Activated CD4-positive, alpha-beta T cell treated with anti-CD3 and anti-CD28 coated beads, Interleukin-2, amount 50 U/mL, for 4 hours (primary cell): ENCODE data around the gene PDIA5.
"Not testable (repeated sequence)": the region's sequence is repeated elsewhere in the genome, so short reads cannot be mapped to it uniquely, and the experiment has no call there.

Experiments
- DNase-seq, 2 experiments: peaks; one replicate each; pipeline ENCODE4 v3.0.0-alpha.2; 2020

The PDIA5 gene

DNA sequence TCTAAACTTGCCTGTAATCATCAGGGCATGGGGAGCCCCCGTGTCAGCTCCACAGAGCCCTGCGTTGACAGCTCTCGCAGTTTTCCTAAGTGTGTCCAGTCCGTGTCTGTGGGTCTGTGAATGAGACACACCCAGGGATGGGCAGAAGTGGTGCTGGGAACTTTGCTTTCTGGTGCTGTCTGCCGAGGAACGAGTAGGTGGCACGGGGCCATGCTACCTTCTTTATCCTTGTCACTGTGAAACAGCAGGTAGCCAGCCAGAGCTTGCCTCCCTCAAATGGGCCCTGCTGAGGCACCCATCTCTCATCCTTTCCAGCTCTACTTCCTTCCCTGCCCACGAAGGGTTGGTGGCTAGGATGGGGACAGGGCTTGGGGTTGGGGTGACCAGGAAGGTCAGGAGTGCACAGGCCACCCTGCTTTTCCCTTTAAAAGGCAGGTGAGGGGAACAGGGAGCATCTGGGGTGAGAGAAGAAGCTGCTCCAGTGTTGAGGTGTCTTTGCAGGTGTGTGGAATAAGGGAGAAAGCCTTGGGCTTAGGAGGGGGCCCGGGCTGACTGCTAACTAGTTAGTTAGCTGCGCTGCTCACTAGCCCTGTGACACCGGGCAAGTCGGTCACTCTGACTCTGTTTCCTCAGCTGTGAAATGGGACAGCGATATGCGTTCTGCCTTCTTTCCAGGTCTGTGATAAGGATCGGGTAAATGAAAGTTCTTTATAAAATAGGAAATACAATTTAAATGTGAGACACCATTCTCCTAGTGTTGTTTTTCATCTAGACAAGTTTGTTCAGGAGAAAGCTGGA is 27.9 kb downstream of the PDIA5 start:
- no peak for DNase-seq

DNA sequence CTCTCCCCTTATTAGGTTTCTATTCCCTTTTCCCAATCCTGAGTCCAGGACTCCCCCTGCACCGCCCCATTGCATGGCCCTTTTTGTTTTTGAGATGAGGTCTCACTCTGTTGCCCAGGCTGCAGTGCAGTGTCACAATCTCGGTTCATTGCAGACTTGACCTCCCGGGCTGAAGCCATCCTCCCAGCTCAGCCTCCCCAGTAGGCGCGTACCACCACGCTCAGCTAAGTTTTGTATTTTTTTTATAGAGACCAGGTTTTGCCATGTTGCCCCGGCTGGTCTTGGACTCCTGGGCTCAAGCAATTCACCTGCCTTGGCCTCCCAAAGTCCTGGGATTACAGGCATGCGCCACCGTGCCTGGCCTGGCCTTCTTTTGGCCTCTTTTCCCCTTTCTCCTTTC is 29.3 kb downstream of the PDIA5 start:
- DNase-seq: no peak

DNA sequence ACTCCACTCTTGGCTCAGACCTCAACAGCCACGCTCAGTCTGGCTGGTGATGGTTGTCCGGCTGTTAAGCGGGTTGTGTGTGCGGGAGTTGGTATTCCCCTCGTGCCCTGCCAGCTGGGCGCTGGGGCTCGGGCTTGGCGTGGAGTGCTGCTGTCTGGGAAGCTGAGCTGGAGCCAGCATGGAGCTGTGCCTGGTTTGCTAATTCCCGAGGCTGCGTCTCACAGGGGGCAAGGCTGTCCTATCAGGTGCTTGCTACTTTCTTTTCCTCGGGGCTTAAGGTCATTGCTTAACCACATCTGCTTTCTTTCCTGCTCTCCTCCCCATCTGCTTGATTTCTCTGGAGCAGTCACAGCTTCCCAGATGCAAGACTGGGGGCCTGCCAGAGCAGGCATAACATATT is 29.9 kb downstream of the PDIA5 start:
- DNase-seq: no peak

DNA sequence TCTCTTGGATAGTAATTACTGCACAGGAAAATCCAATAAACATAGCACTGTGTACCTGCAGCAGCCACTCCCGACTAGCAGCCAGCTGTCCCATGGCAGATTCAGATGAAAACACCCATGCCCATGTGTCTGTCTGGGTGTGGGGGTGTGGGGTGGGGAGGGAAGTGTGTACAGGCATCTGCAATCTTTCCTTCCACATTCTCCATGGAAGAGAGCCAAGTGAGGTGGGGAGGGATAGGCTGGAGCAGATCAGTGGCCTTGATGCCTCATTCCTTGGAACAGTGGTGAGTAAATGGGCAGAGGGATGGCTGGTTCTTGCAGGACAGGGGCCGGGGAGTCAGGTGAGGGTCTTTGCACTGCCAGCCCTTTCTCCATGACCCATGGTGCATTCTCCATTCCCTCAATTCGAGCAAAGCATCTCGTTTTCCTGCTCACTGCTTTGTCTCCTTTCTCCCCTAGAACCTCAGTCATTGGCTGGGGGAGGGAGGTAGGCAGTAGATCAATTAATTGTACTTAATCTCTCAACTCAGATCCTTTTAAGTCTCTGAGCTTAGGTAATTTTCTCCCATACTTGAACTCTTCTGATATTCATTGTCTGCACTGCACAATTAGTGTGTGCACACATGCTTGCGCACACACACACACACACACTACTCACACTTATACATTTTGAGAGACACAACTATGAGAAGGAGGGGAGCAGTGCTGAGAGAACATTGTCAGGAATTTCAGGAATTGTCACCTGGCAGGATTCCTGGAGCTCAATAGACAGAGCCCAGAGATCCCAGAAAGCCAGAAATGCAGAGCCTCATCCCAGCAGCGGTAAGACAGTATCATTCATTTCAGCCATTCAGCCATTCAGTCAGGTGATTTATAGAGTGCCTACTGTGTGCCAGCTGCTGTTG is 31.9 kb downstream of the PDIA5 start:
- DNase-seq: no peak

DNA sequence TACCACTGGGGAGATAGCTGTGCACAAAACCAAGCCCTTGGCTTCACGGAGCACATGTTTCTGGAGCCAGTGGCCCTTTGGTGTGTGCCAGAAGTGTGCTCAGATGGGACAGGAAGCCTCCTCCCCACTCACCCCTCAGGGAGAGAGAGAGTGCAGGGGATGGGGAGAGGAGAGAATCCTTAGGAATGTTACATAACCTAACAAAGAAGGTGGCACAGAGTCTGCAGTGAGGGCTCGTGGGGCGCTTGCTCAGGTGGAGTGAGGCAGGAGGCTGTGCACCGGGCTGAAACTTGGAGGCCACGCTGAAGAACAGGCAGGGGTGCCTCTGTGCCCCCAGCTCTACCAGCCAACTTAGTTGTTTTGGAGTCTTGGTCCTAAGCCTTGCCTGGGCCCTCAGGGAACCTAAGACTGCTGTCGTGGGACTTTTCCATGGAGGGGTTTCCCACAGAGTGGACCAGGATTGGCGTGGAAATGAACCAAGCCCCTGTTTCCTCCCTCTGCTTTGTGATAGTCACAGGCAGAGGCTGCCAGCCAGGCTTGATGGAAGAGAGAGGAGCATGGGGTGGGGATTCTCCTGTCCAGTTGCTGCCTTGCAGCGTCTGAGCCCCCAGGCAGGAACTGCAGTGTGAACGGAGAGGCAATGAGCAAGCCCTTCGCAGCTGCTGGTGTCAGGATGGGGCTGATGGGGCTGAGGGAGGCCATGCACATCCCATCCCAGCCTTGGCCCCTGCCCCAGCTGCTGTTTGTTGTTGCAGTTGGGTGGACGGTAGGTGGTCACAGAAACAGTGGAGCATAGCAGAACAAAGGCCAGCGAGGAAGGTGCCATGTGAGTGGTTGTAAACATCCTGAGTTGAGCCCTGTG is 32.7 kb downstream of the PDIA5 start:
- no peak for DNase-seq

DNA sequence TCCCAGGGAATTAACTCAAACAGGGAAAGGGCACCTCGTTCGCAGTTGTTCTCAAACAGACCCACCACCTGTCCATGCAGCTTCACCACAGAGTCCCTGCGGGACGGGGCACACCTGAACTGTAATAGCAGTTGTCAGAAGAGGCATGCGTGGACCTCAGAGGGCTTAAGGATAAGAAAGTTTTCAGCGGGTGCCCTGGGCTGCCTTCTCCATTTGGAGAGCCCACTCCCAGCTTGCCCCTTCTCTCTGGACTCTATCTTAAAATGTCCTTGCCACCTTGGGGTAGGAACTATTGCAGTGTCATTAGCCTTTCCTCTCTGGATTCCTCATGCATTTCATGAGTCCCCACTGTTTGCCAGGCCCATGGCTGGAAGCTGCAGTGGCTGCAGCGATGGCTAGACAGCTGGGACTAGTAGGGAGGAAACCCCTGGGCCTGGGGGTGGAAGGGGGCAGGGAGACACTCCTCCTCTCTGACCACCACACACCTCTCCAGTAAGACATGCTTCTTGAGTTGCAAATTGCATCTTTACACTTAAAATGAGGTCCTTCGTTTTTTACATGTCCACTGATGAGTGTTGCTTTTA is 33.5 kb downstream of the PDIA5 start:
- DNase-seq: no peak

DNA sequence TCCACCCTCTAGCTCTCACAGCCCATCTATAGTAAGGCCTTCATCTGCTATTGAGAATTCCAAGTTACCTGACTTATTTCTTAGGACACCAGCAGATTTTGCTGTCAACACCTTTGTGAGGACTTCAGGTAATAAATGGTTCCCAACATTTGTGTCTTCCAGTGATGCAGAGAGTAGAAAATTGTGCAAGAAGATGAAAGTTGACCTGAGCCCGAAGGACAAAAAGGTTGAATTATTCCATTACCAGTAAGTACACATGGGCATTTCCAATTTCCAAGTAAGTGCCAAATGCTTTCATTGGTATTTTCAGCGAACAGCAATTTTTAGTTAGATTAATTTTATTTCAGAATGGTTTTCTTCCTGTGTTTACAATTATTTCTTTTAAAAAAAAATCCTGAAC is 35.4 kb downstream of the PDIA5 start:
- no peak for DNase-seq

DNA sequence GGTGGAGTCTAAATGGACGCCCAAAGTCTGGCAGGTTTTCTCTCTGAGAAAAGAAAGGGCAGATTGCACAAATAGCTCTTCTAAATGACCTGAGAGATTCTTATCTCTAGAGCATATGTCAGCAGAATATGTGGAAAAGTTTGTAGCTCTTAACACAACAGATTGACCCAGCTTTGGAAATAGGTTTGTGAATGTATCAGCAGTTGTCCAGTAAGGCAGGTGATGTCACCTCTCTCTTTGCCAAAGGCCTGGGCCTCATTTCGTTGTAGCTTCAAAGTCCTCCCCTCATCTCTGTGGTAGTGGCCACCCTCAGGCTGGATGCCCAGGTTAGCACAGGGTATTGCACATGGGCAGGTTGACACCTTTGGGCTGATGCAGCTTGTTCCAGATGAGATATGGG is 36.0 kb downstream of the PDIA5 start:
- DNase-seq: no peak

DNA sequence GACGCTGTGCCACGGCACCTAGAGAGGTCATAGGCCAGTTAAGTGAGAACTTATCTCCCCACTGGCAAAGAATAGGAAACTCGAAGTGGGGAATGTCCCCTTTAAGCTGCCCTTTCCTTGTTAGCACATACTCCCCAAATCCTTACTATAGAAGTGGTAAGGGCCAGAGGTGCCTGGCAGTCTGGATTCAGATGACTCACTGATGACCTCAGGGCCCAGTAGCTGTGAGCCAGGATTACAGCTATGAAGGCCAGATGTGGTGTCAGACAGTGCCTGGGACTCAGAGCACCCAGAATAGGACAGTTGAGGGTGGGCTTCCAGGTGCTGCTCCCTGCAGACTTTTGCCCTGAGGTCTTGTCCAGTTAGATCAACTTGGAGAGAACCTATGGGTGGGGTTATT is 37.7 kb downstream of the PDIA5 start:
- DNase-seq: no peak

DNA sequence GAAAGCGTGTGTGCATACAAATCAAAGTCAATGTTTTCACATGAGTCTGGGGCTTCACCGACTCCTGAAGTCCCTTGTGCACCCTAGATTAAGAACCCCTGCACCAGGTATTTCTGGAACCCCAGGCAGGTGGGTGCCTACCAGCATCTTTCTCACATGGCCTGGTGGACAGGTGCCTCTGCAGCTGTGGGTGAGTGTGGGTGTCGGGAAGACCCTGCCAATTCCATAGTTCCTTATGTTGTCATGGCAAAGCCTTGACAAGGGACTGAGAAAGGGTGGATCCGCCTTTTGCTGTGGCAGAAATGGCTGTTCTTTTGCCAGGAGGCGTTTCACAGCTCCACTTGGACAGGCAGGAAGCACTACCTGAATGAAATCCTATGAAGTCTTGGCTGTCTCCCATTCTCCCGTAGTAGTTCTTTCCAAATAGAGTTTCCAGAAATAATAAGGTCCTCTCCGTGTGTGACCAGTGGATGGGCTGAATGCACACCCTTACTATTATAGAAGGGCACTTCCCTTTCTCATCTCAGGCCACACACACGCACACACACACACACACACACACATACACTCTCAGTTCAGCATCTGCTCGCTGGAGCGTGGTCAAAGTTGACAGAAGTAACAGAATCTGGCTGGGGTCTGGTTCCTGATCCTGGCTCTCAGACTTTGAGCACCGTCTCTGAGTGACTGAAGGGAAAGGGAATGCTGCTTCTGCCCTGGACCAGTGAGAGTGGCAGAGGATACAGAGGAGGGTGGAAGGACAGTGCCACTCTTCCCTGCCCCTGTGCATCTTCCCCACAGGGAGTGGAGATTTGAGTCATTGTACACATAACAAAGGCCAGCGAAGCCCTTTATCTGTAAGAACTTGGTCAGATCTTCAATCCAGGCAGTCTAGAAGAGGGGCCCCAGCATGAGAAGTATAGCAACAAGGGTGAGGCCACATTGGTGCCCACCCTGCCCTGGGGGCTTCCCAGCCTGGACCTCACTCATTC is 38.7 kb downstream of the PDIA5 start:
- DNase-seq: no peak

DNA sequence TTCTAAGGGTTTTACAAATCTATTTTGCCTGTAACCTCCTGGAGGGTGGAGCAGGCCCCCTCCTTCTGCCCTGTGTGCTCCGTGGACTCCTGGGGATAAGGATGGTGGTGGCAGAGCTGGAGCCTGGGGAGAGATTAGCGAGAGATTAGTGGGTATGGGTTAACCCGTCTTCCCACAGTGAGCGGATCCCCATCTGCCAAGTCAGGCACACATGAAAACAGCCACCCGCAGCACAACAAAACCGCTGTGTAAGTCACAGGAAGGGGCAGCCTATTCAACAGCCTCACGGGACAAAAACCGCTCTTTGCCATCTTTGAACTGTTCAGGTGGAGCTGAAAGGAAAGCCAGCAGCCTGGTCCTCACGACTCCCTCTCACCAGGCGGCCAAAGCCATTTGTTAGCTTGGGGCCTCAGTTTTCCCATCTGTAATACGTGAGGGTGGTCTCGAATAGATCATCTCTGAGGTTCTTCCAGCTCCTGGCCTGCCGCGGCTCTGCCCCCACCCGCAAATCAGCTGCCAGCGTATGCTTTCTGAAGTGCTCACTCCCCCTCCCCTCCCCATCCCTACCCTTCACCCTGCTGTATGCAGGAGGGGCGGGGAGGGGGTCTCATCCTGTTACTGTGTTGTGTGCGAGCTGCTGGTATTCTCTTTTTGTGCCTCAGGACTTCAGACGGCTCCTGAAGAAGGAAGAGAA is 43.6 kb downstream of the PDIA5 start:
- no peak for DNase-seq

DNA sequence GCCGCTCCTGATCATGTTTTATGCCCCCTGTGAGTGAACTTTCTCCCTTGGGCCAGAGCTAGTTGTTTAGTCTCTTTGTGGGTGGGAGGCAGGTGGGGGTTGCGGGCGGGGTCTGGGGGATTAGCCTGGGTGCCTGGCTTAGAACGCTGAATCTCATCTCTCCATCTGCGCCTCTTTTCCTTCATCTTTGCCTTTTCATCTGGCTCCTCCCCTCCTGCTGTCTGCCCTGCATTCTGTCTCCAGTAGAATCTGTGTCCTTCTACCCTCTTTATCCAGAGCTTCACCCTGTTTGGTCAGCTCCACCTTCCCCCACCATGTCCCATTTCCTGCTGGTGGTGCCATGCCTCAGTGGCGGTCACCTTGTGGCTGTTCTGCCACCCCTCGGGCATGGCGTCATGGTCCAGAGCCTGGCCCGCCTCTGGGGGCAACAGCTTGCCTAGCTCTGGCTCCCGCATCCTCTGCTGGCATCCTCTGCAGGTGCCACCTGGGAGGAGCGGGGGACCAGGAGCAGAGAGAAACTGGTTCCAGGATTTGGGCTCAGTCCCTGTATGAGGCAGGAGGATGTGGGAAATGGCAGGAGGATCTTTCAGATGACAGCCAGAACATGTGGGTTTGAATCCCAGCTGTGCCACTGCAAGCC is 44.3 kb downstream of the PDIA5 start:
- no peak for DNase-seq

DNA sequence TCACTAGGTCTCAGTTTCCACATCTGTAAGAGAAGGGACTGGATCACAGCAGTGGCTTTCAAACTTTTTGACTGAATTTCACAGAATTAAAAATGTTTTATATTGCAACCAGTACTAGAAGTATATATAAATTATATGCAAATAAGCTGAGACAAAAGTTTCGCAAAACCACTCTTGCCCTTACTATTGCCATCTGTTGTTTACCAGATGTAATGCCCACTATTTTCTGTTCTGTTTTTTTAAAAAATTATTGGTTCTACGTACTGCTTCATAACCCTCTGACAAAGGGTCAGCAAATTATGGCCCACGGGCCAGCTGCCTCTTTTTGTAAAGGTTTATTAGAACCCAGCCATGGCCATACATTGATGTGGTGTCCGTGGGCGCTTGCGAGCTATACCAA is 44.8 kb downstream of the PDIA5 start:
- no peak for DNase-seq

DNA sequence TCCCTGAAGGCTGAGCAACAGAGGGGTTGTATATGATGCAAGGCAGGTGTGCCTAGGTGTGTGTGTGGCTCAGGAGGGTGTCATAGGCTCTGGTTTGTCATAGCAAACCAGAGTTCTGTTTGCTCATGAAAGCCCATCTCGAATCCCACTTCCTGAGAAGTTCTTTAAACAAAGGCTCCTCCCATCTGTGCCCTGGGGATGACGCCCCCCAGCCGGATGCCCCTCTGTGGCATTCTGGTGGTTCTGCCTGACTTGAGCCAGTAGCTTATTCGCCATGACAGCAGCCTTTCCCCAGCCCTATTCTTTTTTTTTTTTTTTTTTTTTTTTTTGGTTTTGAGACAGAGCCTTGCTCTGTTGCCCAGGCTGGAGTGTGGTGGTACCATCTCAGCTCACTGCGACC is 45.4 kb downstream of the PDIA5 start:
- no peak for DNase-seq

DNA sequence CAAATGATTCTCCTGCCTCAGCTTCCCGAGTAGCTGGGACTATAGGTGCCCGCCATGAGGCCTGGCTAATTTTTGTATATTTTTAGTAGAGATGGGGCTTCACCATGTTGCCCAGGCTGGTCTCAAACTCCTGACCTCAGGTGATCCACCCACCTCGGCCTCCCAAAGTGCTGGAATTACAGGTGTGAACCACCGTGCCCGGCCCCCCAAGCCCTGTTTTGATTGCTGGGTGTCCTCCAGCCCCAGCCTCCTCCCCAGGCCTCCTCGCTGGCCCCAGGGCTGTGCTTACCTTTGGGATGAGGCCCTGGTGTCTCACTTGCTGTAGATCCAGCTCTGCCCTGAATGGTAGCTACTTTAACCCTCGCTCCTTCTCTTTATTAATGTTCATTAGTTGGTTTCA is 45.8 kb downstream of the PDIA5 start:
- DNase-seq: not testable (repeated sequence)

DNA sequence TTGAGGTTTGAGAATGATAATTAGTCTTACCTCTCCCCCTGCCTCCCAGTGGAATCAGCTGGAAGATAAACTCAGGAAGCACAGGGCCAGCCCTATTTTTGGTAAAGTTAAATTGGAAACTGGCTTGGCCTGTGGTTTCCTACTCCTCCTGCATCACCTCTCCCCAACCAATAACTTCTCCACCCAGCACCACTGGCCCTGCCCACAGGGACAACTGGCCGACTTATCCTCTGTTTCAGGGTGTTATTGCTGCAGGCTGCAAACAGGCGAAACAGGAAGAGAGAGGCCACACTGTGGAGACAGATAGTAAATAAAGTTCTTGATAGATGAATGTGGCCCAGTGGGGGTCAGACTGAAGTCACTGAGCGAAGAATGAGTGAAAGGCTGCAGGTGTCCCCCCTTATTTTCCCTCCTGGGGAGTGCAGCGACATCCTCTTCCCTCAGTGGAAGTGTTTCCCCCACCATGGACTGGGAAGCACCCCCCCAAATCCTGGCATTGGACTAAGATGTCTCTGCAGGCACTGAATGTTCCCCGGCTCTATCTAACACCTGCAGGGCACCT is 47.1 kb downstream of the PDIA5 start:
- DNase-seq: no peak

DNA sequence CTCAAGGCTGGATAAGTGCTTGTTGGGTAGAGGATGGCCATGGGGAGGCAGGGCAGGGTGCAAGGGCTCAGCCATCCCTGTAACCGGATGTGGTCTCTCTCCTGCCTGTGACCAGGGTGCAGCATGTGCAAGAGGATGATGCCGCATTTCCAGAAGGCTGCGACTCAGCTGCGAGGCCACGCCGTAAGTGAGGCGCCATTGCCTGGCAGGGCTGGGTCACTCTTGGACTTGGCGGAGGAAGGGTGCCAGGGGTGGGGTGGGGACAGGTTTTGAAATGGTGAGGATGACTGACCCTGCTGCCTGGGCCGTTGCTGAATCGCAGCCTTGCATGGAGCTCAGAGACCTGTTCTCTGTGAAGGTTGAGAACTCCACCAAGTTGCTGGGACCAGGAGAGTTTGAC is 49.3 kb downstream of the PDIA5 start:
- no peak for DNase-seq

DNA sequence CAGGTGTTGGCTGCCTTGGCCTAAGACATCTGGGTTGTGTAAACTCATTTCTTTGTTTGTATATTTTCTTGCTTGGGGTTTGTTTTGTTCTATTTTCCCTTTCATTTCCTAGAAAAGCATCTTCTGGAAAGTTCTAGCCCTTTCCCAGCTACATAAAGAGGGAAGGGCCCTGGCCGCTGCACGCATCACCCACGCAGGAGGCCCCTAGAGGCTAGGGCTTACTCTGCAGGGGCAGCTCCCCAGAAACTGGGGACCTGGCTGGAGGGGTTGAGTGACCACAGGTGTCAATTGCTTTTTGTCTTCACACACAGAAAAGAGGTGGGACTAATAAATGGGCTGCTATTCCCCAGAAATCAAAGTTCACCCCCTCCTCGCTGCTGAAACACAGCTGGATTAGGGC is 52.6 kb downstream of the PDIA5 start:
- DNase-seq: no peak

DNA sequence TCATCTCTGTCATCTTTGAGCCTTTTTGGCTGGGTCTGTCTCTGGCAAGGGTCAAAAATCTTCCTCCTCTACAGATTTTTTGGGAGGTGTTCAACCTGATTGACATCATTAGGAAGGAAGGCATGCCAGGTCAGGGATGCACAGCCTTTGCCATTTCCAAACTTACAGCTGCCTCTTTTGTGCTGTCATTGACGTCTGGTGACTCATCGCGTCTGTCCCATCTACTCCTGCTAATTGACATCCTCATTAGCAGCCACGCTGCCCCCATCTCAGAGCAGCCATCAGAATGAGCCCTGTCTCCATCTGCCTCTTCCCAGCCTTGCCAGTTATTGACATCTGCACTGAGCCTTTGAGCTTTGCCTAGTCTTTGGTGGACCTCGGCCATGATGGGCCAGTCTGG is 53.0 kb downstream of the PDIA5 start:
- no peak for DNase-seq

DNA sequence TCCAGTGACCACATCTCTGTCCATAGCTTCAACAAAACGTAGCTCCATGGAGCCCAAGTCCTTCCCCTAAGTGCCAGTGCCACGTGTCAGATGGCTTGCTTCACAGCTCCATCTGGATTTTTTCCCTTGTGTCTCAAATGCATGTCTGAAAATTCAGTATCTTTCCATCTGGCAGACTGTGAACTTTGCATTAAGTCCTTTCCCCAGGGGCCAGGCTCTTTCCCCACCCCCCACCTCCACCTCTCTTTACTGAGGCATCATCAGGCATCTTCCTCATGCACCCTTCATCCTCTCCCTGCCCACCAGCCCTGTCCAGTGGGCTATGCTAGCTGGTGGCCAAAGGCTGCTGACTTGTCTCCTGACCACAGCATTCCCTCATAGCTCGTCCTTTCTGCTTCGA is 53.7 kb downstream of the PDIA5 start:
- DNase-seq: no peak
